ENCODE results near the gene DMAC2.
"Not testable (repeated sequence)": the region's sequence is repeated elsewhere in the genome, so short reads cannot be mapped to it uniquely, and the experiment has no call there.

The DMAC2 gene

DNA sequence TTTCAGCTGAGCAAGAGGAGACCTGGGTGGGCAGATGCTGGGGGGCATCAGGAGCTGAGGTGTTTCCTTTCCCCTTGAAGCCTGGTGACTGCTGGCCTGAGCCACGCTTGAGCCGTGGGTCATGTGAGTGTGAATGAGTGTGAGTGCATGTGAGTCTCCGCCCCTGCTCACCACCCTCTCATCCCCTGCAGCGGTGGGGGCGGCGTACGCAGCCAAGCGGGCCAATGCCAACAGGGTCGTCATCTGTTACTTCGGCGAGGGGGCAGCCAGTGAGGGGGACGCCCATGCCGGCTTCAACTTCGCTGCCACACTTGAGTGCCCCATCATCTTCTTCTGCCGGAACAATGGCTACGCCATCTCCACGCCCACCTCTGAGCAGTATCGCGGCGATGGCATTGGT is 17.7 kb downstream of the DMAC2 start:
- no peak for DNase-seq

DNA sequence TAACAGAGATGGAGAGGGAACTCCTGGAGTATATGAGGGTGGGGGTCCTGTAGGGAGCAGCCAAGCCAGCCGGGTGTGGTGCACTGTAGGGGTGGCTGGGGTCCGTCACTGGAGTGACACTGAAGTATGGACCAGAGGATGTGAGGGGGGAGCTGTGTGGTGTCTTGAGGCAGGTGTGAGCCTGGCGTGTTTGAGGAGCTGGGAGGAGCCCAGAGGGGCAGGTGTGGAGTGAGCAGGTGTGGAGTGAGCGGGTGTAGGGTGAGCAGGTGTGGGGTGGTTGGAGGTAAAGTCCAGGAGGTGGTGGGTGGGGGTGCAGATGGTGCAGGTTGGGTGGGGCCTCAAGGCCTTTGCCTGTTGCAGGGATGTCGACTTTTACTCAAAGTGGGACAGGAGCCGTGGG is 18.4 kb downstream of the DMAC2 start:
- no peak for DNase-seq

DNA sequence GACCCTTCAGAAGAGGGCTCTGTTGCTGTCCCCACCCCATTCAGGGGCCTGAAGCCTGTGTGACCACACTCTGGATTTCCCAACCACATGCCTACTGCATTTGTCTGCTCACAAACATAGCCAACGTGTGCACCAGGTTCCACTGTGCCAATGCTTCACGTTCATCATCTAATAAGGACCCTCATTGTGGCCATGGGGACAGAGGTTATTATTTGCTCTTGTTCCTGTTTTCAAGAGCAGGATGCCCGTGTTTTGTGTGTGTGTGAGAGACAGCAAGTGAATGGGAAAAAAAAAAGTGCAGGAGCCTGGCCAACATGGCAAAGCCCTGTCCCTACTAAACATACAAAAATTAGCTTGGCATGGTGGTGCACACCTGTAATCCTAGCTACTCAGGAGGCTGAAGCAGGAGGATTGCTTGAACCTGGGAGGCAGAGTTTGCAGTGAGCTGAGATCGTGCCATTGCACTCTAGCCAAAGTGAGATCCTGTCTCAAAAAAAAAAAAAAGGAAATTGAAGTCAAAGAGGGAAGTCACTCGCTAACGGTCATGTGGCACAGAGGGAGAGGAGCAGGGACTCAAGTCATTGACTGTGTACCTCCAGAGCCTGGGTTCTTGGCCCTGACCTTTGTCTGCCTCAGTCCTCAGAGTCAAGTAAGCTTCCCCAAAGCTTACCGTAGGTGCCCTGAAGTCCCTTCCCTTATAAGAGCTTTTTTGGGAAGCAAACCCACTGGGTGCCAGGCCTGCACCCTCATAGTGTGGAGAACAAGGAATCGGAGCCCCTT is 19.4 kb downstream of the DMAC2 start:
- no peak for DNase-seq

DNA sequence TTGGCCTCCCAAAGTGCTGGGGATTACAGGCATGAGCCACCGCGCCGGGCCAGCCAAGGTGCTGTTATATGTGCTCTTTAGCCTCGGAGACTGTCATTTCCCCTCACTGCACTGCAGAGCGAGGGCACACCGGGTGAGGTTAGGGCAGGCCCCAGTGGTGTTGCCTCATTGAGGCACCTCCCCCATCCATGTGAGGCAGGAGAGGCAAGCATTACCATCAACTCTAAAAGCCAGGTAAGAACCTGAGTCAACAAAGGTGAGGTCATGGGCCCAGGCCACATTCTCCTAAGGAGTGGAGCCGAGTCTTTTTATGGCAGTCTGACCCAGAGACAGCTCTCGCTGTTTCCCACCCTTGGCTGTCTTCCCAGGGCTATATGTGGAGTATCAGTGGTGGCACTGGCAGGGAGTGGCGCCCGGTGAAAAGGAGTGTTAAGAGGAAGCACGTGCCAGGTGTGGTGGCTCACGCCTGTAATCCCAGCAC is 23.5 kb downstream of the DMAC2 start:
- no peak for DNase-seq

DNA sequence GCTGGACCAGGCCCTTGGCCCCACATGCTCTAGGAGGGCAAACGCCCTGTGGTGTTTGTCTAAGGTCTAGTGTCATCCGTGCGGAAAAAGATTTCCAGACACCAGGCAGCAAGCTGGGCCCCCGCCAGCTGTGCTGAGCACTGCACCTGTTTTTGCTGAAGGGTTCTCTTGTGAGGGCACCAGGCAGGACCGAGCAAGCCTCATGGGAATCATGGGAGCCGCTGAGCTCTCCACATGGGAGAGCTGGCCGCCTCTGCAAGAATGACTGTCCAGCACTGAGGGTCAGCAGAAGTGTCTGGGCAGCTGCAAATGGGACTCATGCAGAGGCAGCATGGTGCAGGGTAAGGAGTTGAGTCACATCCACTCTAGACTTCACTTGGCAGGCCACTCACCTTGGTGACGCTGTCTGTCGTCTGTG is 24.5 kb downstream of the DMAC2 start:
- no peak for DNase-seq

GRCh38 chr19:41414461-41414860 is 25.3 kb downstream of the DMAC2 start:
- no peak for DNase-seq

DNA sequence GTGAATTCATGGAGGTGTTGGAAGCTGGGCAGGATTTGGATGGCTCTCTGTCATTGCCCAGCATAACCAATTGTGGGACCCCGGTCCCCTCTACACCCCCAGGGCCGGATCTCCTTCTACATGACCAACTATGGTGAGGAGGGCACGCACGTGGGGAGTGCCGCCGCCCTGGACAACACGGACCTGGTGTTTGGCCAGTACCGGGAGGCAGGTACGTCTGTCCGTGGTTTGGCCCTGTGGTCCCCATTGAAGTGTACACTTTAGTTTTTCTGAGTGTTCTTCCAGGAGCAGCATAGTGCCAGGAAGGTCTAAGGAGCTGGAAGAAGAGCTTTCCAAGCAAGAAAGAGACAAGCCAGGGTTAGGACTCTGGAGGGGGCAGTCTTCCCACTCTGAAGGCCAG is 25.8 kb downstream of the DMAC2 start:
- no peak for DNase-seq

DNA sequence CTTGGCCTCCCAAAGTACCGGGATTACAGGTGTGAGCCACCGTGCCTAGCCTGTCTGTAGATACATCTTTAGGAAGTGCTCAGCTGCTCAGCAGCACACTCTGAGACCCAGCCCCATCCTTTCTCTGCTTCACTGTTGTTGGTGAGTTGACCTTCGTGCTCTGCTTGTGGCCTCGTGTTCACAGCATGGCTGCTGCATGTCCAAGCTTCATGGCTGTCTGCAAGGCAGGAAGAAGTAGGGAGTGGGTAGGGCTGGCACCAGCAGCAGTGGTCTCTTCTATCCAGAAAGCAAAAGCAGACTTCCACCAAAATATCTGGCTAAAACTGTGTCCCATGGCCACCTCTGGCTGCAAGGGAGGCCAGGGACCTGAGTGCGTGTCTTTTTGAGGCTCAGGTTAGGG is 26.8 kb downstream of the DMAC2 start:
- DNase-seq, result no peak

- DNase-seq, result no peak
Observed at GRCh38 chr19:41411968-41412265, 27.8 kb downstream of the DMAC2 start.

GRCh38 chr19:41411100-41411967 is 28.4 kb downstream of the DMAC2 start:
- DNase-seq, result no peak

GRCh38 chr19:41410336-41411054 is 29.2 kb downstream of the DMAC2 start:
- no peak for DNase-seq

DNA sequence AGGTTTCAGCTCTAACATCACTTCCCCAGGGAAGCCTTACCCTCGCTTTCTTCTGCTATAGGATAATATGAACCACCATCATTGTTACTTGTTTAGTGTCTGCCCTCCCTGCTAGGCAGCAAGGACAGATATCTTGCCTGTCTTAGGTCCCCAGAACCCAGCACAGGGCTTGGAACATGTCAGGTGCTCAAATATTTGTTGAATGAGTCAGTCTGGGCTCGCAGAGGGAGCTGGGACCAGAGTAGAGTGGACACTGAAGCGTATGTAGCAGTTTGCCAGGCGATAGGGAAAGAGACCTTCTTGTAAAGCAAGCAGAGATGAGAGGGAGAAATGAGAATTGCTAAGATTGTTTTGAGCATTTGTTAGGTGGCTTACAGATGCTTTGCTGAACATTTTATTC is 30.4 kb downstream of the DMAC2 start:
- DNase-seq, result no peak

- DNase-seq, result not testable (repeated sequence)
Observed at GRCh38 chr19:41408846-41409245, 30.9 kb downstream of the DMAC2 start.

- DNase-seq, result no peak
Observed at GRCh38 chr19:41408256-41408655, 31.5 kb downstream of the DMAC2 start.

- no peak for DNase-seq
Observed at GRCh38 chr19:41407271-41407670, 32.4 kb downstream of the DMAC2 start.

DNA sequence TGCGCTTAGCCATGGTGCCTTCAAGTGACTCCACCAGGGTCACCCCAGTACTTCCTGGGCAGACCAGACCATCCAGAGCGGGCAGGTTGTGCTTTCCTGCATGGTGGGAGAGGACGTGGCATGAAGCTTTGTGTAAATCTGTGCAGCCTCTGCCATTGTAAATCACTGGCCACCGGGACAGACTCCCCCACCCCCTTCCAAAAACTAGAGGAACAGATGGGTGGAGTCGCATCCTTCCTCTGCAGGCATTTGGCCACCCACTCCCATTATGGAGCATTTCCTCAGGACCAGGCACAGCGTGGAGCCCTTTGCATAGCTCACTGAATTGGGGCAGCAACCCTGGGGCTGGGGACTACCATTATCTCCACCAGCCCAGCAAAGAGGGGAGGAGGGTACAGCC is 33.9 kb downstream of the DMAC2 start:
- no peak for DNase-seq

- no peak for DNase-seq
Observed at GRCh38 chr19:41403181-41403970, 36.3 kb downstream of the DMAC2 start.

GRCh38 chr19:41402010-41402409 is 37.7 kb downstream of the DMAC2 start:
- DNase-seq, result no peak

- no peak for DNase-seq
Observed at GRCh38 chr19:41401483-41401882, 38.2 kb downstream of the DMAC2 start.

DNA sequence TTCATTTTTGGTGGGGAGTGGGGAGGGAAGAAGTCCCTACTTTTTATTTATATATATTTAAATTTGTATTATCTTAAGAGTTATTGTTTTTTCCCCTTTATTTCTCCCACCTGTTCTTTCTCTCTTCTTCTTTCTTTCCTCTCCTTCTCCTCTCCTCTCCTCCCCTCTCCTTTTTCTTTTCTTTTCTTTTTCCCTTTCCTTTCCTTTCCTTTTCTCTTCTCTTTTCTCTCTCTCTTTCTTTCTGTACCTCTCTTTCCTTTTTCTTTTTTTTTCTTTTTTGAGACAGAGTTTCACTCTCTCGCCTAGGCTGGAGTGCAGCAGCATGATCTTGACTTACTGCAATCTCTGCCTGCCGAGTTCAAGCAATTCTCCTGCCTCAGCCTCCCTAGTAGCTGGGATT is 40.2 kb downstream of the DMAC2 start:
- DNase-seq, result no peak

DNA sequence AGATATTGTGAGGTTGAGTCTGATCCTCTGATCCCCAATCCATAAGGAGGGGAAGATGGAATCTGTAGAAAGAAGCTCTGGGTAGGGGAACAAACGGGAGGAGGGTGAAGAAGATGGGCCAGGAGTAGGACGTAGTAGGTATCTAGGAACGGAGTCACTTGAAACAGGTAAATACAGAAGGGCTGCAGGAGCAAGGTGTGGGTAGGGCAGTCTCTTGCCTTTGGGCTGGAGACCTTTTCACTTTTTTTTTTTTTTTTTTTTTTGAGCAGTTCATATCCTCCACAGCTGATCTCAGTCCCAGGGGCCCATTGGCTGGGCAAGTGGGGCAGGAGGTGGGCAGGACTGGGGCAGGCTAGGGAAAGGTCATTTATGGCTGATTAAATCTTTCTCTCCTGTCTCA is 40.6 kb downstream of the DMAC2 start:
- no peak for DNase-seq

- DNase-seq, result no peak
Observed at GRCh38 chr19:41398598-41398997, 41.1 kb downstream of the DMAC2 start.

GRCh38 chr19:41398050-41398418 is 41.7 kb downstream of the DMAC2 start:
- peak in 1 of 2 experiments; percentile 27 for DNase-seq

Data from activated T-cell treated with anti-CD3 and anti-CD28 coated beads, Interleukin-2, amount 50 U/mL, for 48 hours (primary cell).